ENCODE data around the gene KYAT1.
"Not testable (repeated sequence)": the region's sequence is repeated elsewhere in the genome, so short reads cannot be mapped to it uniquely, and the experiment has no call there.

KYAT1 gene

GRCh38 chr9:128886211-128886891, 4.6 kb upstream of the KYAT1 start:
- DNase-seq (ENCODE audit: low spot score) = no peak
- FAIRE-seq = no peak

GRCh38 chr9:128885798-128886197, 4.0 kb upstream of the KYAT1 start:
- DNase-seq (ENCODE audit: low spot score) = no peak
- no peak for FAIRE-seq

- DNase-seq (ENCODE audit: low spot score) (no peak), FAIRE-seq (no peak)
Measured at GRCh38 chr9:128885376-128885775, 3.6 kb upstream of the KYAT1 start.

- FAIRE-seq (no peak), DNase-seq (ENCODE audit: low spot score) (no peak)
Measured at GRCh38 chr9:128884164-128884563, 2.4 kb upstream of the KYAT1 start.

DNA sequence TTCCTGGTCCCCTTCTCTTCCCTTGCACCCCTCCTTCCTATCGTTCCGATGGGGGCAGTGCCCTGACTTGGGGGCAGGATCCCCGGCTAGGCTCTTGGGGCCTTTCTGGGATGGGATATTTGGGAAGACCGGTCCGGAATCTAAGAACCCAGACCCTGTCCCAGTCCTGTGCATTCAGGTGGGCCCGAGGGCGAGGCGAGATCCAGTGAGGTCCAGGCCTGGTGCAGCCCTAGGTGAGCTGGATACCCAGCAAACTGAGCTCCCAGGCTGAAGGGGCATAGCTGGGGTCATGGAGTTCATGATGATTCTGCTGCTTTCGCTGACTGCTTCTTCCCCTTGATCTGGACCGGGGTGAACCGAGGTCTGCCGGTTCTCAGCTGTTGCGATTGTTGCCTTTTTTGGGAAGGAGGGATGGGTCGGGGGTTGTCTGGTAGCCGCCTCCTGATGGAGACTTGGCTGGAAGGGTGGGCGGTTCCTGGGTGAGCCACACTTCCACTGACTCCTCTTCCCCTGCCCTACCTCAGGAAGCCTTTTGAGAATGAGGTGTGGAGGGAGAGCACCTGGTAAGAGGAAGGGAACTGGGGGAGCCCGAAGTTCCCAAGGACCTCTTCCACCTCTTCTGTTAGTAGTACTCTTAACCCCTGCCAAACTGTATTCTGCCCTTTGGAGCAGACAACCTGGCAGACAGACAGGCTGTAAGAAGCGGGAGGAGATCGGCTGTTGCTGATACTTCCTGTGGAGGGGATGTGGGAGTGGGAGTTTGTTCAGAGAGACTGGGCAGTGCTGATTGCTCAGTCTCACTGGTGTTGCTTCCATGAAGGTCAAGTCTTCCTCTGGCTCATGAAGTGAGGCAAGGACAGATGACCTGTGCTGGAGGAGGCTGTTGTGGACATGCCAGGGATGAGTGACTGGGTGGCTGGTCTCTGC, 1.2 kb upstream of the KYAT1 start:
- FAIRE-seq (no peak), DNase-seq (ENCODE audit: low spot score) (no peak)

- FAIRE-seq (no peak), DNase-seq (ENCODE audit: low spot score) (no peak)
Measured at GRCh38 chr9:128877852-128878251, 3.9 kb downstream of the KYAT1 start.

GRCh38 chr9:128870941-128871265, 10.8 kb downstream of the KYAT1 start:
- not testable (repeated sequence) for DNase-seq (ENCODE audit: low spot score); FAIRE-seq

DNA sequence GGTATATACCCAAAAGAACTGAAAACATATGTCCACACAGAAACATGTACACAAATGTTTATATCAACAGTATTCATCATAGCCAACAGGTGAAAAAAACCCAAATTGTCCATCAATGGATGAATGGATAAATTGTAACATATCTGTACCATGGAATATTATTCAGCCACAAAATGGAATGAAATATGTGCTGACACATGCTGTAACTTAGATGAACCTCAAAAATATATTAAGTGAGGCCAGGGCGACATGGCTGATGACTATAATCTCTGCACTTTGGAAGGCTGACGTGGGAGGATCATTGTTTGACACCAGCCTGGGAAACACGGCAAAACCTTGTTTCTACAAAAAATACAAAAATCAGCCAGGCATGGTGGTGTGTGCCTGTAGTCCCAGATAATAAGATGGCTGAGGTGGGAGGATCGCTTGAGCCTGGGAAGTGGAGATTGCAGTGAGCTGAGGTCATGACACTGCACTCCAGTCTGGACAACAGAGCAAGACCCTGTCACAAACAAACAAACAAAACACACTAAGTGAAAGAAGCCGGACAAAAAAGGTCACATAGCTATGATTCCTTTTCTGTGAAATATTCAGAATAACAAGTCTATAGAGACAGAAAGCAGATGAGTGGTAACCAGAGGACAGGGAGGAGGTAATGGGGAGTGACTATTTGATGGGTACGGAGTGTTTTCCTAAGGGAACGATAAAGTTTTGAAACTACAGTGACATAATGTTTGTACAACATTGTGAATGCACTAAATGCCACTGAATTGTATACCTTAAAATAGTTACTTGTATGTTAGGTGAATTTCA, 11.4 kb downstream of the KYAT1 start:
- FAIRE-seq (no peak), DNase-seq (ENCODE audit: low spot score) (no peak)

GRCh38 chr9:128863647-128864046, 18.1 kb downstream of the KYAT1 start:
- no peak for FAIRE-seq

GRCh38 chr9:128862401-128862851, 19.3 kb downstream of the KYAT1 start:
- FAIRE-seq = no peak
- no peak for DNase-seq (ENCODE audit: low spot score)

More at GRCh38 chr9:128863647-128864046, 18.1 kb downstream of the KYAT1 start:
- peak; percentile 80 for DNase-seq (ENCODE audit: low spot score)

- DNase-seq (ENCODE audit: low spot score) (no peak), FAIRE-seq (no peak)
Measured at GRCh38 chr9:128861501-128861900, 20.2 kb downstream of the KYAT1 start.

- FAIRE-seq = no peak
- no peak for DNase-seq (ENCODE audit: low spot score)
Measured at GRCh38 chr9:128860937-128861336, 20.8 kb downstream of the KYAT1 start.

- not testable (repeated sequence) for FAIRE-seq
Measured at GRCh38 chr9:128858476-128858875, 23.3 kb downstream of the KYAT1 start.

DNA sequence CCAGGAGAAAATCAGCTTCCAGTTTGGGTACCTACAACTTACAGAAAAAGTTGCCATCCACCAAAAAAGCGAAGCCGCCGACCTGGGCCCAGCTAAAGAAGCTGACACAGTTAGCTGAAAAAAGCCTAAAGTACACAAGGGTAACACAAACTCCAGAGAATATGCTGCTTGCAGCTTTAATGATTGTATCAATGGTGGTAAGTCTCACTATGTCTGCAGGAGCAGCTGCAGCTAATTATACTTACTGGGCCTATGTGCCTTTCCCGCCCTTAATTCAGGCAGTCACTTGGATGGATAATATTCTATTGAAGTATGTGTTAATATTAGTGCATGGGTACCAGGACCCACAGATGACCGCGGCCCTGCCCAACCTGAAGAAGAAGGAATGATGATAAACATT, 27.3 kb downstream of the KYAT1 start:
- not testable (repeated sequence) for FAIRE-seq; DNase-seq (ENCODE audit: low spot score)

More at GRCh38 chr9:128858476-128858875, 23.3 kb downstream of the KYAT1 start:
- DNase-seq (ENCODE audit: low spot score) = not testable (repeated sequence)

- FAIRE-seq; DNase-seq (ENCODE audit: low spot score): not testable (repeated sequence)
Measured at GRCh38 chr9:128852646-128853045, 29.1 kb downstream of the KYAT1 start.

DNA sequence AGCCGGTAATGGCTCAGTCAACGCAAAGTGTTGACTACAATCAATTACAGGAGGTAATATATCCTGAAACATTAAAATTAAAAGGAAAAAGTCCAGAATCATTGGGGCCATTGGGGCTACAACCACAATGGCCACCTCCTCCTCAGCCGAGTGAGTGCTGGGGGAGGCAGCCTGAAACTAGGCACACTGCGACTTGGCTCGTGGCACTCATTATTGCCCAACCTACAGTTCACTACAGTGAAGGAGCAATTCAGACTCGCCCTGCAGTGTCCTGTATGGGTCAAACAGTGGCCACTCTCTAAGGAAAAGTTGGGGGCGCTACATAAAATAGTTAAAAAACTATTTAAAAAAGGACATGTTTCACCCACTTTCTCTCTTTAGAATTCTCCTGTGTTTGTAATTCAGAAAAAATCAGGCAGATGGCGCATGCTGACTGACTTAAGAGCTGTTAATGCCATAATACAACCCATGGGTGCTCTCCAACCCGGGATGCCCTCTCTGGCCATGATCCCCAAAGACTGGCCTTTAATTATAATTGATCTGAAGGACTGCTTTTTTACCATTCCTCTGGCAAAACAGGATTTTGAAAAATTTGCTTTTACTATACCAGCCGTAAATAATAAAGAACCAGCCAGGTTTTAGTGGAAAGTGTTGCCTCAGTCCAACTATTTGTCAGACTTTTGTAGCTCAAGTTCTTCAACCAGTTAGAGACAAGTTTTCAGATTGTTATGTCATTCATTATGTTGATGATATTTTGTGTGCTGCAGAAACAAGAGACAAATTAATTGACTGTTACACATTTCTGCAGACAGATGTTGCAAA, 29.8 kb downstream of the KYAT1 start:
- DNase-seq (ENCODE audit: low spot score); FAIRE-seq: not testable (repeated sequence)

GRCh38 chr9:128851024-128851423, 30.7 kb downstream of the KYAT1 start:
- DNase-seq (ENCODE audit: low spot score); FAIRE-seq: not testable (repeated sequence)

DNA sequence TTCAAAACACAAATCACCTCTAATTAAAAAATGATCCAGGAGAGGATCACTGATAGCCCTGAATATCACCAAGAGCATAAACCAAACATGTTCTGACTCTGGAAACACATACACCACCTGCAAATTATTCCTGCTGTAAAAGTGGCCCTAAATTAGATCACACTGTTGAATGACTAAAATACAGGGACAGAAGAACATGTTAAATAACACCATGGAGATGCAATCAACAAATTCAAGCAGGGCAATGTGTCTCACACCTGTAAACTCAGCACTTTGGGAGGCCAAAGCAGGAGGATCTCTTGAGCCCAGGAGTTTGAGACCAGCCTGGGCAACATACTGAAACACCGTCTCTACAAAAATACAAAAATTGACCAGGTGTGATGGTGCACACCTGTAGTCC, 33.9 kb downstream of the KYAT1 start:
- DNase-seq (ENCODE audit: low spot score) = no peak
- FAIRE-seq = no peak

DNA sequence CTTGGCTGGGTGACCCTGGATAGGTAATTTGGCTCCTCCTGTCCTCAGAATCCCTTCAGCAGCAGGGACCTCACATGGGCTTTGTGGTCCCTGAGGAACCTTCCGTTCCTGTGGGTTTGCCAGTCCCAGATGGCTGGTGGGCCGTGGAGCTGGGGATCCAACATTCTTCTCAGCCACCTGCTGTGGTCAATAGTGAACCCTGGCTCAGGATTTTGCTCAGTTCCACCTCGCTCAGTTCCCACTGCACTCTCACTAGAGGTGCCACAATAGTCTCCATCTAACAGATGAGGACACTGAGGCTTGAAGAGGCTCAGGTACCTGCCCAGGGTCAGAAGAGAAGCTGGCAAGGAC, 35.1 kb downstream of the KYAT1 start:
- FAIRE-seq (no peak), DNase-seq (ENCODE audit: low spot score) (no peak)

- DNase-seq (ENCODE audit: low spot score) (no peak), FAIRE-seq (no peak)
Measured at GRCh38 chr9:128845186-128845931, 36.4 kb downstream of the KYAT1 start.
